HepG2 (cell line): ENCODE data around the gene CARD19. TPM values are rescaled to one million over a fixed set of nuclear protein-coding genes. Genes with fewer than 3 reads are reported as not detected.

Experiments
- ATAC-seq: fragments of 200-7000 bp; cut with Tn5 transposase; 3 replicates; pipeline ENCODE4 v1.9.1; 2020; ENCODE audit warnings: mild to moderate bottlenecking, moderate library complexity
- BruUV-seq: library from RNA; stranded (reverse); fragments of 400-500 nt; replicated peaks from 2 replicates; lab custom pipeline; 2021; lab: Mats Ljungman, UMichigan
- CTCF ChIA-PET: fragments of 300-600 bp; formaldehyde crosslinking; extraction: SDS; loops from one replicate; lab custom pipeline; 2021; ENCODE audit warnings: low total read pairs, inconsistent platforms, low intra/inter-chr PET ratio; lab: Yijun Ruan, JAX
- POLR2A ChIA-PET: fragments of 350-600 bp; sonication (Branson Sonifier 250); formaldehyde crosslinking; loops from one replicate; lab custom pipeline; 2020; ENCODE audit warnings: antibody characterized with exemption, inconsistent platforms; lab: Yijun Ruan, JAX
- DNase-seq: peaks from one replicate; pipeline ENCODE4 v3.0.0-alpha.2; 2015; ENCODE audit warnings: low spot score
- FAIRE-seq: peaks from 3 replicates; lab custom pipeline; 2011; peaks lifted over from hg19 to GRCh38; lab: Jason Lieb, UNC
- H2AFZ ChIP-seq: one replicate; pipeline ENCODE4 v1.6.1; 2011; ENCODE audit warnings: low read length, inconsistent platforms
- H3K27ac ChIP-seq: fragments of 300-600 bp; 3 replicates; pipeline ENCODE4 v1.8.0; 2011; ENCODE audit warnings: mixed run types, mild to moderate bottlenecking, mixed read lengths, low read length, inconsistent platforms; ENCODE audit not compliant: insufficient read depth; ENCODE audit errors: extremely low read length
- H3K27me3 ChIP-seq, 2 experiments: fragments of 200-600 bp in 1 of 2; 2 replicates in 1 of 2; 3 replicates in 1 of 2; pipeline versions ENCODE4 v1.6.0 to v1.8.0; 2011; ENCODE audit warnings: low read length in 2 of 2, mild to moderate bottlenecking in 2 of 2, moderate library complexity in 2 of 2, inconsistent platforms in 1 of 2; ENCODE audit not compliant: insufficient read depth in 2 of 2, control insufficient read depth in 1 of 2
- H3K36me3 ChIP-seq, 2 experiments: fragments of 200-600 bp in 1 of 2; replicated peaks in 1 of 2; 2 replicates in 1 of 2; 3 replicates in 1 of 2; pipeline versions ENCODE4 v1.5.1 to v1.8.0; 2011; ENCODE audit warnings: low read length in 2 of 2, inconsistent platforms in 1 of 2; ENCODE audit not compliant: insufficient read depth in 2 of 2, control insufficient read depth in 1 of 2
- H3K4me1 ChIP-seq: 2 replicates; pipeline ENCODE4 v1.5.1; 2012; ENCODE audit warnings: low read length, inconsistent platforms; ENCODE audit not compliant: insufficient read depth
- H3K4me2 ChIP-seq: 2 replicates; pipeline ENCODE4 v1.6.0; 2011; ENCODE audit warnings: low read depth, low read length, inconsistent platforms
- H3K4me3 ChIP-seq, 3 experiments: fragments of 200-600 bp in 1 of 3; sonication (generic), shearing (Covaris generic) in 1 of 3; replicated peaks in 1 of 3; 2 replicates each; pipeline ENCODE4 v1.5.1; 2011 to 2016; ENCODE audit warnings: low read length in 3 of 3, inconsistent platforms in 2 of 3, low read depth in 2 of 3, mild to moderate bottlenecking in 2 of 3, control low read depth in 1 of 3, mixed read lengths in 1 of 3; ENCODE audit not compliant: insufficient read depth in 1 of 3
- H3K79me2 ChIP-seq: one replicate; pipeline ENCODE4 v1.6.1; 2011; ENCODE audit warnings: low read length, inconsistent platforms; ENCODE audit not compliant: insufficient read depth
- H3K9ac ChIP-seq: 2 replicates; pipeline ENCODE4 v1.6.0; 2011; ENCODE audit warnings: mild to moderate bottlenecking, low read depth, low read length, inconsistent platforms; ENCODE audit not compliant: insufficient read depth
- H3K9me3 ChIP-seq: 2 replicates; pipeline ENCODE4 v1.5.1; 2012; ENCODE audit warnings: mild to moderate bottlenecking, low read length
- H4K20me1 ChIP-seq: 2 replicates; pipeline ENCODE4 v1.6.0; 2011; ENCODE audit warnings: inconsistent platforms, mild to moderate bottlenecking, low read length, moderate library complexity; ENCODE audit not compliant: insufficient read depth
- CCDC6 ChIP-seq: sonication (generic); formaldehyde crosslinking; IDR thresholded peaks from 2 replicates; pipeline ENCODE4 v1.8.1; 2022; ENCODE audit warnings: mild to moderate bottlenecking, missing genetic modification reagents, moderate library complexity
- CTCF ChIP-seq: sonication (generic); formaldehyde crosslinking; IDR thresholded peaks from 2 replicates; pipeline ENCODE4 v1.5.0; 2020; ENCODE audit warnings: mild to moderate bottlenecking, missing genetic modification reagents, moderate library complexity
- GATA4 ChIP-seq: sonication (generic); IDR thresholded peaks from 2 replicates; pipeline ENCODE4 v1.6.1; 2016; ENCODE audit warnings: antibody characterized with exemption, low read depth, borderline replicate concordance
- IKZF1 ChIP-seq: fragments of 450-650 bp; IDR thresholded peaks from 2 replicates; pipeline ENCODE4 v1.7.1; 2016
- KLF15 ChIP-seq: sonication (generic); formaldehyde crosslinking; IDR thresholded peaks from 2 replicates; pipeline ENCODE4 v1.8.1; 2023; ENCODE audit warnings: borderline replicate concordance, mild to moderate bottlenecking, inconsistent platforms, missing genetic modification reagents, mixed read lengths
- MTF1 ChIP-seq: sonication (generic); formaldehyde crosslinking; IDR thresholded peaks from 2 replicates; pipeline ENCODE4 v1.5.0; 2020; ENCODE audit warnings: missing genetic modification reagents
- MTF2 ChIP-seq: sonication (generic); formaldehyde crosslinking; IDR thresholded peaks from 2 replicates; pipeline ENCODE4 v1.5.0; 2020; ENCODE audit warnings: missing genetic modification reagents, borderline replicate concordance
- PHF8 ChIP-seq: sonication (generic); formaldehyde crosslinking; IDR thresholded peaks from 2 replicates; pipeline ENCODE4 v1.5.0; 2020; ENCODE audit warnings: missing genetic modification reagents
- RXRA ChIP-seq: sonication (generic); formaldehyde crosslinking; IDR thresholded peaks from 2 replicates; pipeline ENCODE4 v1.5.1; 2020; ENCODE audit warnings: missing genetic modification reagents
- SMAD9 ChIP-seq: sonication (generic); formaldehyde crosslinking; IDR thresholded peaks from 2 replicates; pipeline ENCODE4 v1.5.1; 2020; ENCODE audit warnings: mild to moderate bottlenecking, missing genetic modification reagents
- TARDBP ChIP-seq: sonication (generic); formaldehyde crosslinking; IDR thresholded peaks from 2 replicates; pipeline ENCODE4 v1.8.0; 2022; ENCODE audit warnings: mild to moderate bottlenecking, missing genetic modification reagents
- UBTF ChIP-seq: sonication (generic); formaldehyde crosslinking; IDR thresholded peaks from 2 replicates; pipeline ENCODE4 v1.4.0; 2020; ENCODE audit warnings: mild to moderate bottlenecking, missing genetic modification reagents
- ZMYM4 ChIP-seq: sonication (generic); formaldehyde crosslinking; IDR thresholded peaks from 2 replicates; pipeline ENCODE4 v1.8.1; 2023; ENCODE audit warnings: mild to moderate bottlenecking, missing genetic modification reagents
- ZNF329 ChIP-seq: sonication (generic); formaldehyde crosslinking; IDR thresholded peaks from 2 replicates; pipeline ENCODE4 v1.9.0; 2021; ENCODE audit warnings: low read depth, mild to moderate bottlenecking, missing genetic modification reagents
- ZNF331 ChIP-seq: sonication (generic); formaldehyde crosslinking; IDR thresholded peaks from 2 replicates; pipeline ENCODE4 v1.4.0; 2020; ENCODE audit warnings: missing genetic modification reagents
- ZNF484 ChIP-seq: sonication (generic); formaldehyde crosslinking; IDR thresholded peaks from 2 replicates; pipeline ENCODE4 v1.5.1; 2020; ENCODE audit warnings: mild to moderate bottlenecking, low read depth, missing genetic modification reagents, borderline replicate concordance
- ZNF672 ChIP-seq: sonication (generic); formaldehyde crosslinking; IDR thresholded peaks from 2 replicates; pipeline ENCODE4 v1.8.1; 2022; ENCODE audit warnings: missing genetic modification reagents
- ZNF704 ChIP-seq: sonication (generic); formaldehyde crosslinking; IDR thresholded peaks from 2 replicates; pipeline ENCODE4 v1.8.1; 2023; ENCODE audit warnings: mild to moderate bottlenecking, inconsistent platforms, moderate library complexity, missing genetic modification reagents, borderline replicate concordance
- ZNF768 ChIP-seq: sonication (generic); formaldehyde crosslinking; IDR thresholded peaks from 2 replicates; pipeline ENCODE4 v1.4.0; 2020; ENCODE audit warnings: missing genetic modification reagents
- ZNF772 ChIP-seq: sonication (generic); formaldehyde crosslinking; IDR thresholded peaks from 2 replicates; pipeline ENCODE4 v1.5.0; 2020; ENCODE audit warnings: mild to moderate bottlenecking, missing genetic modification reagents
- WGBS: methylation state at CpG from one replicate; pipeline ENCODE4 v1.1.6; 2017; ENCODE audit warnings: low lambda C conversion rate; 5-methylcytosine and 5-hydroxymethylcytosine counted together
- in situ Hi-C: cut with HindIII; loops from 2 replicates; pipeline ENCODE4 v1.10.0; 2017; ENCODE audit warnings: low pct_unique_long_range_greater_than_20kb; ENCODE audit not compliant: extremely low pct_ligation_motif_present
- intact Hi-C: fragments of 100-400 bp; cut with micrococcal nuclease; formaldehyde crosslinking; loops from one replicate; pipeline ENCODE4 v1.10.0; 2022; ENCODE audit not compliant: unreplicated experiment
- polyA plus RNA-seq, 8 experiments: library from polyadenylated mRNA; depleted of rRNA in 3 of 8; stranded (reverse) in 7 of 8; unstranded in 1 of 8; fragments of >200 nt; fragmentation: Illumina TruSeq in 4 of 8; extraction: Trizol in 4 of 8; gene quantifications; 2 replicates each; pipeline versions ENCODE4 v1.2.1 to v1.2.3, GENCODE V29; 2011 to 2016; ENCODE audit warnings: low read depth in 4 of 8, missing spikeins in 1 of 8, mixed read lengths in 1 of 8; ENCODE audit not compliant: insufficient read depth in 1 of 8
- total RNA-seq, 5 experiments: library from RNA; depleted of rRNA; stranded (reverse); fragments of >200 nt; fragmentation: Illumina TruSeq; extraction: Trizol; gene quantifications; 2 replicates each; pipeline ENCODE4 v1.2.3, GENCODE V29; 2016; ENCODE audit warnings: low read depth in 1 of 5

Gene CARD19
- total and polyA plus RNA-seq, 2 of the 13 experiments (the other 11 are each of a cell fraction or from before 2014, with no cell fraction given), result 18.4 to 47.2 TPM

- H3K36me3 ChIP-seq, result peaks cover 2 to 8% of the 10 kb centered on the region in 2 experiments; a peak in 3 of 5 replicates
- ATAC-seq, result peak; percentile 34
- H3K9ac ChIP-seq, result peak overlapping the region; percentile 61
- H3K4me1 ChIP-seq, result peaks cover 70% of the 10 kb centered on the region
- peak overlapping the region in 1 of 3 experiments; percentile 56; a peak in 3 of 6 replicates for H3K4me3 ChIP-seq
- no peaks in the 10 kb centered on the region for H3K9me3 ChIP-seq
- peak overlapping the region; percentile 66 for H3K4me2 ChIP-seq
- no peak overlapping the region for H2AFZ ChIP-seq
- CTCF ChIA-PET, result interaction anchor here (1.0 kb wide), 1 partner anchor 108 kb away, joined by 3 read pairs; no protein-coding TSS in a partner anchor
- POLR2A ChIA-PET, result interaction anchor here (1.0 to 13.7 kb wide), 5 partner anchors 8 to 21 kb away, joined by 4 to 195 read pairs (median 6); partner anchors contain the start of genes CARD19 and NINJ1
- no TSS peak for BruUV-seq
- no peaks in the 10 kb centered on the region for H3K79me2 ChIP-seq
- intact Hi-C loops (no loop called here), in situ Hi-C loops (no loop called here)
- DNase-seq, result peak; percentile 39
- H3K27me3 ChIP-seq, result no peaks in the 10 kb centered on the region
- 33% methylated on average over 11 of the region's 18 CpGs for WGBS
- no peak for FAIRE-seq
- peak overlapping the region; percentile 80 for H3K27ac ChIP-seq
- H4K20me1 ChIP-seq, result no peaks in the 10 kb centered on the region
- peak; percentile 6; the same call in 1 of the 2 replicates for TF ChIP-seq PHF8
- TF ChIP-seq ZMYM4, result 0 out of 2 replicates have a peak, but pooled peaks have one; percentile 31
- TF ChIP-seq CCDC6 (CRISPR knock-in tag), result 0 out of 2 replicates have a peak, but pooled peaks have one; percentile 52
- TF ChIP-seq ZNF704, result no peak
- TF ChIP-seq GATA4, result no peak
- TF ChIP-seq CTCF (CRISPR knock-in tag), result peak; percentile 3; the same call in 1 of the 2 replicates
- no peak for TF ChIP-seq TARDBP
- no peak for TF ChIP-seq ZNF484
- TF ChIP-seq ZNF672 (CRISPR knock-in tag), result no peak
- TF ChIP-seq ZNF331 (CRISPR knock-in tag), result no peak
- peak; percentile 10 for TF ChIP-seq UBTF (CRISPR knock-in tag)
- no peak for TF ChIP-seq ZNF772 (CRISPR knock-in tag)
- no peak for TF ChIP-seq RXRA (CRISPR knock-in tag)
- peak; percentile 55; the same call in 1 of the 2 replicates for TF ChIP-seq ZNF768
- TF ChIP-seq MTF1 (CRISPR knock-in tag), result no peak
- TF ChIP-seq KLF15 (CRISPR knock-in tag), result no peak
- TF ChIP-seq ZNF329, result 0 out of 2 replicates have a peak, but pooled peaks have one; percentile 28
- no peak for TF ChIP-seq IKZF1
- TF ChIP-seq SMAD9 (CRISPR knock-in tag), result no peak
- TF ChIP-seq MTF2 (CRISPR knock-in tag), result no peak
Measured at GRCh38 chr9:93111371-93112115, 15.5 kb downstream of the CARD19 start.
